BLaER1 treated with 17β-estradiol and CSF1 and Interleukin-3, amounts not matched to agents 10 nM and 100 nM (cell line): Measurements from ENCODE around the gene MOCS3.

ENCODE experiments used
- H3K27ac ChIP-seq, 11 experiments: shearing (Covaris generic); formaldehyde crosslinking; 2 replicates each; pipeline ENCODE4 v1.8.1; 2022
- H3K27me3 ChIP-seq, 11 experiments: shearing (Covaris generic); formaldehyde crosslinking; 2 replicates each; pipeline ENCODE4 v1.8.1; 2022
- H3K36me3 ChIP-seq, 11 experiments: shearing (Covaris generic); formaldehyde crosslinking; 2 replicates each; pipeline ENCODE4 v1.8.1; 2022
- H3K4me1 ChIP-seq, 10 experiments: shearing (Covaris generic); formaldehyde crosslinking; 2 replicates each; pipeline ENCODE4 v1.8.1; 2022
- H3K4me2 ChIP-seq, 11 experiments: shearing (Covaris generic); formaldehyde crosslinking; 2 replicates each; pipeline ENCODE4 v1.8.1; 2022
- H3K4me3 ChIP-seq, 10 experiments: shearing (Covaris generic); formaldehyde crosslinking; 2 replicates each; pipeline ENCODE4 v1.8.1; 2022
- H3K9ac ChIP-seq, 11 experiments: shearing (Covaris generic); formaldehyde crosslinking; 2 replicates each; pipeline ENCODE4 v1.8.1; 2022
- H3K9me3 ChIP-seq, 11 experiments: shearing (Covaris generic); formaldehyde crosslinking; replicated peaks in 1 of 11; 2 replicates each; pipeline ENCODE4 v1.8.1; 2022
- H4K20me1 ChIP-seq, 11 experiments: shearing (Covaris generic); formaldehyde crosslinking; 2 replicates each; pipeline ENCODE4 v1.8.1; 2022
- Cebpa-rat ChIP-seq, 11 experiments: shearing (Covaris generic); IDR thresholded peaks; 2 replicates each; pipeline ENCODE4 v1.8.1; 2022

The MOCS3 gene

DNA sequence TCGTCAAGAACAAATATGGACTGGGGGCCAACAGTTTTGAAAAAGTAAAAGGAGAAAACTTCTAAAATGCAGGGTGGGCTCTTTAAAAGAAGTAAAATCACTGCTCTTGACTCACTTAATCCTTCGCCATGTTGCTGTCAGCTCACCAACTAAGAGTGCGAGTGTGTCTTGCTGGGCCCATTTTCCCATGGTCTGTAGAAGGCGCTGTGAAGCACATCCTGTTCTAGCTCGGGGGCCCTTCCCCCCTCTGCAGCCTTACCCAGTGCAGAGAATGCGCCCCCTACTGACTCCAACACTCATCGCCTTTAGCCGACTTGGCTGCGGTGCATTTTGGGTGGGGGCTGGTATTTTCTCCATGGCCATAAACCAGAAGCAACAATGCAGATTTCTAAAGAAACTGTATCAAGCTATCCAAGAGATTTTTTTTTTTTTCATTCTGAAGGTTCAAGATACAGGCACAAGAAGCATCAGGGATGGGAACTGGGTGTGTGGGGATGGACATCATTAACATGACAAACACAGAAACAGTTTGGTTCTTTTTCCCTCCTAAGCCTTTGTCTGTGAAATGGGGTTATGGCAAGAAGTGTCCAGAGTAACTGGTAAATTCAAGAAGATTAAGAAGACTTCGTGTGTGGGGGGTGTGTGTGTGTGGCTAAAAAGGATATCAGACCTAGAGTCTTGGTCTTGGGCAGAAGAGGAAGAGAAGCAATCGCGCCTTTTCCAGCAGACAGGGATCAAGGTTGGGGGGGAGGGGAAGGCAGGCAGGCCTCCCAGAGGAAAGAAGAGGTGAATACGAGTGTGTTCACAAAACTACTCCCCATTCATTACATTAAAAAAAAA lies 29.1 kb upstream of the MOCS3 start:
- H3K27me3 ChIP-seq, result no peaks in the 10 kb centered on the region
- H3K9ac ChIP-seq, result peak overlapping the region; percentile 79 to 100 (median 100)
- peak overlapping the region; percentile 95 to 100 (median 99) for H3K4me3 ChIP-seq
- H3K27ac ChIP-seq, result peak overlapping the region; percentile 40 to 100 (median 99); a peak in 21 of 22 replicates
- no peaks in the 10 kb centered on the region for H3K9me3 ChIP-seq
- TF ChIP-seq Cebpa-rat (IDR thresholded peaks at IDR 0.05), result no peak
- peak overlapping the region; percentile 84 to 95 (median 86) for H3K4me2 ChIP-seq
- peaks cover 43 to 61% (median 53%) of the 10 kb centered on the region in 10 experiments for H3K4me1 ChIP-seq
- peaks cover 30 to 69% (median 58%) of the 10 kb centered on the region in 11 experiments for H3K36me3 ChIP-seq
- peaks cover 38 to 55% (median 47%) of the 10 kb centered on the region in 11 experiments for H4K20me1 ChIP-seq

- Histone ChIP-seq H3K27ac (peak overlapping the region; percentile 96 to 100 (median 99)), H3K9me3 (no peaks in the 10 kb centered on the region)
These were observed 28.3 kb upstream of the MOCS3 start for GRCh38 chr20:50930139-50930975.

DNA sequence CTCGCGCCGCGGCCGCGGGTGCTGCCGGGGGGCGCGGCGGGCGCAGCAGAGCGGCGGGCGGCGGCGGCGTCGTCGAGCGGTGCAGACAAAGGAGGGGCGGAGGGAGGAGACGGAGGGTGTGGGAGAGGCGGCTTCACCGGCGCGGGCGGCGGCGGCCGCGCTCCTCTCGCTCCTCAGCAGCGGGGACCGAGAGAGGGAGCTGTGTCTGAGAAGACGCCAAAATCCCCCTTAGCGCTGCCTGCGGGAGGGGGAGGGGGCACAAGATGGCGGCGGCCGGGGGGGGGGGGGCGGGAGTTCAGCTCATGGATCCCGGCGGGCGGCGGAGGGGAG lies 27.7 kb upstream of the MOCS3 start:
- peaks cover 24 to 41% (median 33%) of the 10 kb centered on the region in 11 experiments for H4K20me1 ChIP-seq
- H3K9ac ChIP-seq, result peak overlapping the region; percentile 96 to 100 (median 100)
- peak overlapping the region; percentile 95 to 100 (median 99) for H3K4me3 ChIP-seq
- H3K4me1 ChIP-seq, result peaks cover 31 to 47% (median 39%) of the 10 kb centered on the region in 10 experiments
- peak overlapping the region; percentile 96 to 100 (median 99) for H3K27ac ChIP-seq
- H3K4me2 ChIP-seq, result peak overlapping the region in 10 of 11 experiments; percentile 35 to 58 (median 46); a peak in 16 of 22 replicates
- H3K36me3 ChIP-seq, result peaks cover 37 to 69% (median 58%) of the 10 kb centered on the region in 11 experiments
- no peak for TF ChIP-seq Cebpa-rat (IDR thresholded peaks at IDR 0.05)
- H3K9me3 ChIP-seq, result no peaks in the 10 kb centered on the region
- no peaks in the 10 kb centered on the region for H3K27me3 ChIP-seq

More at GRCh38 chr20:50930139-50930975, 28.3 kb upstream of the MOCS3 start:
- H3K9ac ChIP-seq, result peak overlapping the region; percentile 96 to 100 (median 100)
- no peak for TF ChIP-seq Cebpa-rat (IDR thresholded peaks at IDR 0.05)
- peaks cover 37 to 53% (median 45%) of the 10 kb centered on the region in 10 experiments for H3K4me1 ChIP-seq
- H3K4me3 ChIP-seq, result peak overlapping the region; percentile 95 to 100 (median 99)
- H3K4me2 ChIP-seq, result peak overlapping the region; percentile 84 to 95 (median 86)
- H3K36me3 ChIP-seq, result peaks cover 36 to 69% (median 58%) of the 10 kb centered on the region in 11 experiments
- no peaks in the 10 kb centered on the region for H3K27me3 ChIP-seq
- peaks cover 29 to 46% (median 39%) of the 10 kb centered on the region in 11 experiments for H4K20me1 ChIP-seq

- peaks cover 28 to 42% (median 35%) of the 10 kb centered on the region in 10 experiments for H3K4me1 ChIP-seq
- peaks cover 21 to 35% (median 28%) of the 10 kb centered on the region in 11 experiments; a peak in 21 of 22 replicates for H4K20me1 ChIP-seq
- TF ChIP-seq Cebpa-rat (IDR thresholded peaks at IDR 0.05), result no peak
- H3K36me3 ChIP-seq, result peaks cover 42 to 69% (median 61%) of the 10 kb centered on the region in 11 experiments
- peak within 1 kb of the TSS; percentile 96 to 100 (median 100) for H3K9ac ChIP-seq
- H3K27ac ChIP-seq, result peak within 1 kb of the TSS; percentile 96 to 100 (median 99)
- H3K9me3 ChIP-seq, result no peaks in the 10 kb centered on the region
- H3K4me3 ChIP-seq, result peak within 1 kb of the TSS; percentile 95 to 100 (median 99)
- no peaks in the 10 kb centered on the region for H3K27me3 ChIP-seq
- H3K4me2 ChIP-seq, result peak within 1 kb of the TSS; percentile 38 to 87 (median 64)
These were observed 27.2 kb upstream of the MOCS3 start, which contains the start of gene ADNP for GRCh38 chr20:50931306-50932015. ADNP (minus strand) TSS chr20:50931437; CDS start chr20:50903996, 27,441 bp downstream.

- peaks cover 48 to 69% (median 61%) of the 10 kb centered on the region in 11 experiments for H3K36me3 ChIP-seq
- H4K20me1 ChIP-seq, result peaks cover 20 to 30% (median 24%) of the 10 kb centered on the region in 11 experiments; a peak in 21 of 22 replicates
- no peaks in the 10 kb centered on the region for H3K27me3 ChIP-seq
- peaks cover 23 to 37% (median 31%) of the 10 kb centered on the region in 10 experiments for H3K4me1 ChIP-seq
- no peak for TF ChIP-seq Cebpa-rat (IDR thresholded peaks at IDR 0.05)
- H3K9me3 ChIP-seq, result no peaks in the 10 kb centered on the region
- peak overlapping the region; percentile 35 to 87 (median 64) for H3K4me2 ChIP-seq
- H3K9ac ChIP-seq, result peak overlapping the region; percentile 96 to 100 (median 100)
- peak overlapping the region; percentile 96 to 100 (median 99) for H3K27ac ChIP-seq
- peak overlapping the region in 8 of 10 experiments; percentile 95 to 100 (median 98); a peak in 15 of 20 replicates for H3K4me3 ChIP-seq
These were observed 26.6 kb upstream of the MOCS3 start for GRCh38 chr20:50932016-50932485.

GRCh38 chr20:50932691-50933280 lies 25.8 kb upstream of the MOCS3 start:
- H3K4me2 ChIP-seq, result peak overlapping the region in 1 of 11 experiments; percentile 70; a peak in 1 of 22 replicates
- H3K4me1 ChIP-seq, result peaks cover 16 to 30% (median 25%) of the 10 kb centered on the region in 10 experiments
- H4K20me1 ChIP-seq, result peaks cover 13 to 22% (median 18%) of the 10 kb centered on the region in 11 experiments; a peak in 21 of 22 replicates
- H3K9ac ChIP-seq, result peak overlapping the region in 2 of 11 experiments; percentile 42 to 99; a peak in 2 of 22 replicates
- no peaks in the 10 kb centered on the region for H3K9me3 ChIP-seq
- TF ChIP-seq Cebpa-rat (IDR thresholded peaks at IDR 0.05), result no peak
- peak overlapping the region in 1 of 11 experiments; percentile 99; a peak in 2 of 22 replicates for H3K27ac ChIP-seq
- peaks cover 55 to 69% (median 61%) of the 10 kb centered on the region in 11 experiments for H3K36me3 ChIP-seq
- H3K27me3 ChIP-seq, result no peaks in the 10 kb centered on the region
- H3K4me3 ChIP-seq, result no peak overlapping the region

DNA sequence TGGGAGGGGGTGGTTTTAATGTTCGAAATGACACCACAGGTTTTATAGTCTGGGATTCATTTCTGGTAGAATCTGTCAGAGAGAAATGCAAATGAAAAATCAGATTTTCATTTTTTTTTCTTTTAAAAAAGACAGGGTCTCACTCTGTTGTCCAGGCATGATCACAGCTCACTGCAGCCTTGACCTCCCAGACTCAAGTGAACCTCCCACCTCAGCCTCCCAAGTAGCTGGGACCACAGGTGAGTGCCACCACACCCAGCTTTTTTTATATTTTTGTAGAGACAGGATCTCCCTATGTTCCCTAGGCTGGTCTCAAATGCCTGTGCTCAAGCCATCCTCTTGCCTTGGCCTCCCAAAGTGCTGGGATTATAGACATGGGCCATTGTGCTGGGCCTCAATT lies 25.0 kb upstream of the MOCS3 start:
- H3K4me1 ChIP-seq, result peaks cover 8 to 22% (median 17%) of the 10 kb centered on the region in 10 experiments
- H3K9ac ChIP-seq, result peak overlapping the region in 2 of 11 experiments; percentile 38 to 42; a peak in 3 of 22 replicates
- no peak overlapping the region for H3K27ac ChIP-seq
- TF ChIP-seq Cebpa-rat (IDR thresholded peaks at IDR 0.05), result no peak
- H3K27me3 ChIP-seq, result no peaks in the 10 kb centered on the region
- no peak overlapping the region for H3K4me2 ChIP-seq
- H4K20me1 ChIP-seq, result peaks cover 5 to 14% (median 12%) of the 10 kb centered on the region in 11 experiments; a peak in 20 of 22 replicates
- peaks cover 58 to 69% (median 61%) of the 10 kb centered on the region in 11 experiments for H3K36me3 ChIP-seq
- H3K9me3 ChIP-seq, result no peaks in the 10 kb centered on the region
- no peak overlapping the region for H3K4me3 ChIP-seq
